Activated T-helper 1 cell treated with anti-CD3 and anti-CD28 coated beads, Interleukin-12 subunit alpha, Interleukin-12 subunit beta, Interleukin-2, Interleukin-4 antibody, amounts not matched to agents 30 ng/mL and 10 ng/mL and 1 ng/mL, durations not matched to agents 14 hours and 24 hours and 36 hours (primary cell): Measurements from ENCODE around the gene REV3L. TPM values are rescaled to one million over a fixed set of nuclear protein-coding genes. Genes with fewer than 3 reads are reported as not detected.

Experiments used
- DNase-seq: peaks from one replicate; pipeline ENCODE4 v3.0.0; 2021; ENCODE audit warnings: low spot score
- H3K27ac Mint-ChIP-seq: one replicate; pipeline ENCODE4 v1.8.0; 2021; ENCODE audit warnings: mild to moderate bottlenecking, mixed read lengths
- H3K27me3 Mint-ChIP-seq: one replicate; pipeline ENCODE4 v1.8.0; 2022; ENCODE audit warnings: mild to moderate bottlenecking, moderate library complexity, mixed read lengths; ENCODE audit not compliant: insufficient read depth
- H3K36me3 Mint-ChIP-seq: one replicate; pipeline ENCODE4 v1.8.0; 2021; ENCODE audit warnings: low read depth, mixed read lengths
- H3K4me1 Mint-ChIP-seq: one replicate; pipeline ENCODE4 v1.8.0; 2021; ENCODE audit warnings: low read depth, mixed read lengths
- H3K4me3 Mint-ChIP-seq: one replicate; pipeline ENCODE4 v1.8.0; 2021; ENCODE audit warnings: mild to moderate bottlenecking, moderate library complexity, mixed read lengths
- H3K9me3 Mint-ChIP-seq: one replicate; pipeline ENCODE4 v1.8.0; 2021; ENCODE audit warnings: mixed read lengths
- intact Hi-C: fragments of 100-400 bp; cut with micrococcal nuclease; formaldehyde crosslinking; loops from one replicate; pipeline ENCODE4 v1.15.1; 2024
- total RNA-seq: library from RNA; stranded (reverse); gene quantifications from 2 replicates; pipeline ENCODE4 v1.2.3, GENCODE V29; 2022

The REV3L gene
- 18.3 and 23.3 TPM in 2 replicates for total RNA-seq

DNA sequence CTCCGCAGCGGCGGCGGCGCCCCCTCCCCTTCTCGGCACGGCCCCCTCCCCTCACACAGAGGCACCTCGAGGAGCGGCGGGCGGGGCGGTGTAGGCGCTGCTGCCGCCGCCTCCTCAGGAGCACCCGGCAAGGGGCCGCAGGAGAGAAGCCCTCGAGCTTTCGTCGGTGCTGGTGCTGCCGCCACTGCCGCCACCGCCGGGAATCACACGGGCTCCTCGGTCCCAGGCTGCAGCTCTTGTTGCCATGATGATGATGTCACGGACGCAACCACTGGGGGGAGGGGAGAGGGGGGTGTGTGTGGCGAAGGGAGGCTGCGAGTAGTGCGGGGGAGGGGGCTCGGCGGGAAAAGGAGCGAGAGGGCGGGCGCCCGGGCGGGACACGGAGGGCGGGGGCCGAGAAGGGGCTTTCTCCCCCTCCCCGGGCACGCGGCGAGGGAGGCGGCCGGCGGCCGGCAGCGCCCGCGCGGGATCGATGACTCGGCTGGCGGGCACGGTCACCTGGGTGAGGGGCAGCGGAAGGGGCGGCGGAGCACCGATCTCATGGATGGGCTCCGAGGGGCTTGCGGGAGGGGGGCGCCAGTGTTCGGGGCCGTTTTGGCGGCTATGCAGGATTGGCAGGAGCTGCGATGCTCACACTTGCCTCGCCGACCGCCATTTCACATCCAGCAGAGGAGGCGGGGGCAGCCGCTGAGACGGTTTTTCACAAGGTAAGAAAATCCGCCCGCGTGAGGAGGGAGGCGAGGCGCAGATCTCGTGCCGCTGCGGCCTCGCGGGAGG, at the start of gene REV3L:
Gene REV3L, minus strand, starts transcription at position 260 of the 777 bp plus-strand sequence. CDS start 330 bp downstream, outside the sequence.
- peaks cover 7% of the 10 kb centered on the region for H3K36me3 Mint-ChIP-seq
- peaks cover 54% of the 10 kb centered on the region for H3K4me1 Mint-ChIP-seq
- intact Hi-C loops = loop anchor here (1.0 to 5.0 kb wide), 8 partner anchors 76 to 668 kb away; partner anchors contain the start of genes CDK19, FAM229B, SLC16A10 and TRAF3IP2
- peaks cover 5% of the 10 kb centered on the region for H3K9me3 Mint-ChIP-seq
- peak; percentile 76 for DNase-seq
- no peaks in the 10 kb centered on the region for H3K27me3 Mint-ChIP-seq
- peak within 1 kb of the TSS; percentile 98 for H3K27ac Mint-ChIP-seq
- peak within 1 kb of the TSS; percentile 93 for H3K4me3 Mint-ChIP-seq

DNA sequence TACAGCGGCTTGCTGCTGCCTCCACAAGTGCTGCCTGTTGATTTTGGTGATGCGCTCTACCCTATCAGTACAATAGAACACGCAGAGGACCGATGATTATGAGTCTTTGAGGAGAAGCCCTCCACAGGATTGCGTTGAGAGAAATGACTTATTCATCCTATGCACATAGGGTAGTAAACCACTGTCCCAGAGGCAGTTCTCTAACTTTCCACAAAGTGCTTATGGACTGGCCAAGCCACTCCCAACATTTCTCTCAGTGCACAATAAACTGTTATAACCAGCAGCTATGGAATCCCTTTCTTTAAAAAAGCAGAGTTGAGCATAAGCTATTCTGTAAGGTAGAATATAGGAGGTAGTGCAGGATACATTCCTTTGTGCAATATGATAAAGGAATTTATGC, 48.2 kb upstream of the REV3L start:
- Mint-ChIP-seq H3K27me3 (no peaks in the 10 kb centered on the region), H3K4me1 (peaks cover 35% of the 10 kb centered on the region), H3K9me3 (peaks cover 4% of the 10 kb centered on the region), H3K36me3 (peaks cover 11% of the 10 kb centered on the region), H3K4me3 (no peak overlapping the region), H3K27ac (no peak overlapping the region)
- no peak for DNase-seq
- intact Hi-C loops = loop anchor here (5.0 kb wide), 1 partner anchor 281 kb away; no protein-coding TSS in a partner anchor

DNA sequence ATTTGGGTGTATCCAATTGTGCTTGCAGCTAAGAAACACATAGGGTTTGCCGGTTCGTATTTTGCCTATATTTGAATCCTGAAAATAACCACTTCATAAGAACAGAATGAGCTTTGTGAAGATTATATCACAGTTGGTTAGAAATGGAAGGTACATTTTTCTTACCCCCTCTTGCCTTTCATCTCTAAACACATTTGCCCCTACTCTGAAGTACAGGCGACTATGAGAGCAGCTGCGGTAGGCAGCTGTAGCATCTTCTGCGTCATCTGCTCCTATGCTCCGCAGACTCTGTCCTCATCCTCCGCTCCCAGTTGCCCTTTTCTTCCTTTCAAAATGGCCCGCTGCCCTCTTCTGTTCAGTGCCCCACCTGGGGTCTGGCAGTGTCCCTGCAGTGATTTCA, 47.6 kb upstream of the REV3L start:
- DNase-seq = no peak
- Mint-ChIP-seq H3K36me3 (peaks cover 11% of the 10 kb centered on the region), H3K4me1 (peaks cover 33% of the 10 kb centered on the region), H3K4me3 (no peak overlapping the region), H3K9me3 (peaks cover 4% of the 10 kb centered on the region), H3K27me3 (no peaks in the 10 kb centered on the region), H3K27ac (no peak overlapping the region)
- intact Hi-C loops = loop anchor here (5.0 kb wide), 1 partner anchor 282 kb away; no protein-coding TSS in a partner anchor

DNA sequence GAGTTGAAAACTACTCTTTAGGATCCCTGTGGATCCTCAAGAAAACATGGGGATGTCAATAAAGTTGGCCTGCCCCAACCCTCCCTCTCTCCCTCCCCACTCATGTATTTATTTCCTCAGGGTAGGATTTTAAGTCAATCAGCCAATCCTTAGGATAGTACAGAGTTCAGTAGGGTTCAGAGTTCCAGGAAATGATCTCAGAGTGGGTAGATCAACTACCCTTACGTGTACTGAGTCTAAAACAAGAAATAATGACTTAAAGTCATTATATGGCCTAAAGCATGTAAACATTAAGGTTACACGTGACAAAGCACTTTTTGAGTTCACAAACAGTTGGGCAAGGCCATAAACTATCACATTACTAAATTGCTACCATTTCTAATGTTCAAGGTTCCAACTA, 47.2 kb upstream of the REV3L start:
- no peak overlapping the region for H3K4me3 Mint-ChIP-seq
- intact Hi-C loops = loop anchor here (5.0 kb wide), 1 partner anchor 282 kb away; no protein-coding TSS in a partner anchor
- no peak overlapping the region for H3K27ac Mint-ChIP-seq
- peaks cover 4% of the 10 kb centered on the region for H3K9me3 Mint-ChIP-seq
- no peak for DNase-seq
- H3K4me1 Mint-ChIP-seq = peaks cover 35% of the 10 kb centered on the region
- H3K36me3 Mint-ChIP-seq = peaks cover 11% of the 10 kb centered on the region
- H3K27me3 Mint-ChIP-seq = no peaks in the 10 kb centered on the region

GRCh38 chr6:111527367-111527766, 44.3 kb upstream of the REV3L start:
- Mint-ChIP-seq H3K4me1 (peaks cover 45% of the 10 kb centered on the region), H3K9me3 (peaks cover 4% of the 10 kb centered on the region), H3K27me3 (no peaks in the 10 kb centered on the region), H3K4me3 (no peak overlapping the region), H3K27ac (no peak overlapping the region), H3K36me3 (peaks cover 9% of the 10 kb centered on the region)
- intact Hi-C loops = no loop called here
- no peak for DNase-seq

DNA sequence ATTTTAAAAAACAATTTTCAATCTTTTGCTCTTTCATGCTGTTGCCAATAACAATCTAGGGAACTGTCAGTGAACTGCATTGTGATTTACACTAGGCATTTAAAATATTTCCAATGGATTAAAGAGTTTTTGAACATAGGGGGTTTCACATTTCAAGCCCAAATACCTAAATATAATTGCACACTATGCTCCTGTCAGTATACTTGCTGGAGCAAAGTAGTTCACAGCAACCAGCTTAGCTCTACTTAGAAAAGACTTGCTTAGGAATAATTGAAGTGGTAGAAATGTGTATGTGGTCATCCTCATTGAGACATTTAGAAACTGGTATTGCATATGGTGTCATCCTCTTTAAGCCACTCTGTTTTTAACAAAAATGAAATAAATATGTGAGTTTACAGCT, 41.7 kb upstream of the REV3L start:
- intact Hi-C loops = no loop called here
- no peak overlapping the region for H3K27ac Mint-ChIP-seq
- peaks cover 7% of the 10 kb centered on the region for H3K36me3 Mint-ChIP-seq
- H3K9me3 Mint-ChIP-seq = peaks cover 4% of the 10 kb centered on the region
- peaks cover 32% of the 10 kb centered on the region for H3K4me1 Mint-ChIP-seq
- no peaks in the 10 kb centered on the region for H3K27me3 Mint-ChIP-seq
- H3K4me3 Mint-ChIP-seq = no peak overlapping the region
- DNase-seq = no peak

DNA sequence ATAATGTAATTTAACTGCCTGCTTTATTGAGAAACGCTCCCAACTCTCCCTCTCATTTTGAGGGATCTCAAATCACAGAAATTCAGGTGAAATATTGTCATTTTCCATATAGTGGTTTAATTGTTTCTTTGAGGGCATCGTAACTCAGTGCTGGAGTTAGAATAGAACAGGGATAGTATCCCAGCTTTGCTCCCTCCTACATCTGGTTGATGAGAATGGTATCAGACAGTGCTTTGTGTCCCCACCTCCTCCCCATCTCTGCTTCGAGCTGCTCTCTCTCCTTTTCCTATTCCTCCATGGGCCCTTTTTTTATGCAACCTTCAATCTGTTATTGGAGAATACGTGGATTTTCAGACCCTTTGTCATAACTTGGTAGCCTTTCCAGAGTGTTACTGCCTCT, 41.2 kb upstream of the REV3L start:
- Mint-ChIP-seq H3K27ac (no peak overlapping the region), H3K4me1 (peaks cover 32% of the 10 kb centered on the region), H3K9me3 (peaks cover 4% of the 10 kb centered on the region), H3K36me3 (peaks cover 5% of the 10 kb centered on the region), H3K4me3 (no peak overlapping the region), H3K27me3 (no peaks in the 10 kb centered on the region)
- DNase-seq = no peak
- intact Hi-C loops = no loop called here

GRCh38 chr6:111523484-111524167, 40.6 kb upstream of the REV3L start:
- no peak overlapping the region for H3K27ac Mint-ChIP-seq
- no peak overlapping the region for H3K4me3 Mint-ChIP-seq
- H3K4me1 Mint-ChIP-seq = peaks cover 34% of the 10 kb centered on the region
- peaks cover under 1% of the 10 kb centered on the region for H3K9me3 Mint-ChIP-seq
- no peak for DNase-seq
- H3K27me3 Mint-ChIP-seq = no peaks in the 10 kb centered on the region
- peaks cover 3% of the 10 kb centered on the region for H3K36me3 Mint-ChIP-seq
- intact Hi-C loops = loop anchor here (2.0 kb wide), 1 partner anchor 37 kb away; no protein-coding TSS in a partner anchor

GRCh38 chr6:111522393-111523020, 39.5 kb upstream of the REV3L start:
- H3K36me3 Mint-ChIP-seq = peaks cover 3% of the 10 kb centered on the region
- intact Hi-C loops = loop anchor here (2.0 kb wide), 1 partner anchor 36 kb away; no protein-coding TSS in a partner anchor
- no peaks in the 10 kb centered on the region for H3K9me3 Mint-ChIP-seq
- DNase-seq = no peak
- peaks cover 40% of the 10 kb centered on the region for H3K4me1 Mint-ChIP-seq
- H3K27me3 Mint-ChIP-seq = no peaks in the 10 kb centered on the region
- H3K4me3 Mint-ChIP-seq = no peak overlapping the region
- H3K27ac Mint-ChIP-seq = peak overlapping the region; percentile 36

DNA sequence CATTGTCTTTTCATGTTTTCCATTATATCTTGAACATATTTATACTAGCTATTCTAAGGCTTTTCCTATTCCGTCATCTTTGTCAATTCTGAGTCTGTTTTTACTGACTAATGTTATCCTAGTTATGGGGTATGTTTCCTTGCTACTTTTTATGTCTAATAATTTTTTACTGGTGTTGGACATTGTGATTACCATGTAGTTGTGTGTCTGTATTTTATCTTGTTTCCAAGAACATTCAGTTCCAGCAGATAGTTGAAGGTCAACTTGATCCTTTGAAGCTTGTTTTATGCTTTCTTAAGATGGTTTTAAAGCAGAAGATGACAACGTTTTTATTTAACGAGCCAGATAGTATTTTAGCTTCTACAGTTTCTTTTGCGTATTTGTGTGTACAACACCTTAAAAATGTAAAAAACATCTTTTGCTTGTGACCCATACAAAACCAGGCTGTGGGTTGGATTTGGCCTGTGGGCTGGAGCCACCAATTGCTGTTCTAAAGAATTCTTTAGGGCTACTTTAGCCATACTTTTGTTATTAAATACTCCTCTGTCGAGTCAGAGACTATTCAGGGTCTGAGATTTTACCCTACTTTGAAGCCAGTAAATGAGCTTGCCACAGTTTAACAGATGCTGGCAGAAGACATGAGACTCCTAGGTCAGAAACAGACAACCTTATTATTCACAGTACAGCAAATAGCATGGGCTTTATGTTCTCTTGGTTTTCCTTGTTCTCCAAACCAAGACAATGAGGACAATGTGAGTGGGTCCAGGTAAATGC, 38.7 kb upstream of the REV3L start:
- Mint-ChIP-seq H3K4me1 (peaks cover 40% of the 10 kb centered on the region), H3K9me3 (no peaks in the 10 kb centered on the region), H3K27me3 (no peaks in the 10 kb centered on the region), H3K27ac (no peak overlapping the region), H3K36me3 (peaks cover 3% of the 10 kb centered on the region), H3K4me3 (no peak overlapping the region)
- DNase-seq = no peak
- intact Hi-C loops = loop anchor here (2.0 kb wide), 1 partner anchor 35 kb away; no protein-coding TSS in a partner anchor

DNA sequence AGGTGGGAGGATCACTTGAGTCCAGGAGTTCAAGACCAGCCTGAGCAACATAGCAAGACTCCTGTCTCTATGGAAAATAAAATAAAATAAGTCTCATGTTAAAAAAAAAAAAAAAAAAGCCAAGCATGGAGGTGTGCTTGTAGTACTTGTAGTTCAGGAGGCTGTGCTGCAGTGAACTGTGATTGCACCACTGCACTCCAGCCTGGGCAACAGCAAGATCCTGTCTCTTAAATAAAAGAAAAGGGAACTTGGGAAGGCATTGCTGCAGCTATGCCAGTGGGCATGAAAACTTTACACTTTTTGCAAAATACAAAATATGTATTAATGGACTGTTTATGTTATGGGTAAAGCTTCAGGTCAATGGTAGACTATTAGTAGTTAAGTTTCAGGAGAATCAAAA, 37.5 kb upstream of the REV3L start:
- Mint-ChIP-seq H3K27ac (no peak overlapping the region), H3K27me3 (no peaks in the 10 kb centered on the region), H3K36me3 (peaks cover 3% of the 10 kb centered on the region), H3K9me3 (no peaks in the 10 kb centered on the region), H3K4me1 (peaks cover 40% of the 10 kb centered on the region), H3K4me3 (no peak overlapping the region)
- DNase-seq = no peak
- intact Hi-C loops = no loop called here

DNA sequence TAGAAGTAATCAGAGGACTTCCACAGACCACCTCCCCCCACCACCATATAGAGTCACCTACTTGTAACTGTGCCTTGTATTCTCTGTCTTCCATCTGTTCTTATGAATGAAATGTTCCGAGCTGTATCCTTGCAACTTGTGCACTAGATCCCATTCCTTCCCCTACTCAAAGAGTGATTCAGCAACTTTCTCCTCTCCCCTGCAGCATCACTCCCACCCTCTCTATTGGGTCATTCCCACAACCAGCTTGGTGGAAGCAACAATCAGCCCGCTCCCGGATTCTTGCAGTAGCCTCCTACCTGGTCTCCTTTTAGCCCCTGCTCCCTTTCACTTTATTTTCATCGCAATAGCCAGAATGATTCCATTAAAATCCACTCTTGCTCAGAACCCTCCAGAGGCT, 34.9 kb upstream of the REV3L start:
- intact Hi-C loops = no loop called here
- H3K4me3 Mint-ChIP-seq = no peak overlapping the region
- H3K9me3 Mint-ChIP-seq = no peaks in the 10 kb centered on the region
- H3K27me3 Mint-ChIP-seq = no peaks in the 10 kb centered on the region
- no peak for DNase-seq
- no peak overlapping the region for H3K27ac Mint-ChIP-seq
- peaks cover 16% of the 10 kb centered on the region for H3K4me1 Mint-ChIP-seq
- H3K36me3 Mint-ChIP-seq = peaks cover 3% of the 10 kb centered on the region
